GM12873 (cell line): ENCODE data around the gene RGS19.

Experiments used
- TF ChIP-seq, protein P1 (sequence below): IDR thresholded peaks from 2 replicates; pipeline ENCODE4 v1.5.1; 2012; ENCODE audit warnings: low read depth, mild to moderate bottlenecking, moderate library complexity, low read length, control low read depth; ENCODE audit not compliant: insufficient read depth; ENCODE audit errors: missing control alignments

Gene RGS19

DNA sequence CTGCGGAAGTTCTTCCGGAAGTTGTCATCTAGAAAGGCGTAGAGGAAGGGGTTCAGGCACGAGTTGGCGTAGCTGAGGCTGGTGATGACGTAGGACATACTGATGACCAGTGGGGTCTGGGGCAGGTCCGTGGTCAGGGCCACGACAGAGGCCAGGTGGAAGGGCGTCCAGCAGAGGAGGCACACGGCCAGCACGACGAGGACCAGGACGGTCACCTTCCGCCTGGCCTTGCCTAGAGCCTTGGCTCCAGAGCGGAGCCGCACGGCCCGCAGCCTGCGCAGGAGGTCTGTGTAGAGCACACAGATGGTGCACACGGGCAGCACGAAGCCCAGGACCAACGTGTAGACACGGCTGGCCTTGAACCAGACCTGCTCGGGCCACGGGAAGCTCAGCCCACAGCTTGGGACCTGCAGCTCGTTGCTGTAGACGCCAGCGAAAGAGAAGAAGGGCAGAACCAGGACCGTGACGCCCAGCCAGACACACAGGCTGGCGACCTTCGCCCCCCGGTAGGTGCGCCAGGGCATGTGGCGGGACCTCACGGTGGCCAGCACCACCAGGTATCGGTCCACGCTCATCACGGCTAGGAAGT, 26.6 kb upstream of the RGS19 start:
- TF ChIP-seq, protein P1, sequence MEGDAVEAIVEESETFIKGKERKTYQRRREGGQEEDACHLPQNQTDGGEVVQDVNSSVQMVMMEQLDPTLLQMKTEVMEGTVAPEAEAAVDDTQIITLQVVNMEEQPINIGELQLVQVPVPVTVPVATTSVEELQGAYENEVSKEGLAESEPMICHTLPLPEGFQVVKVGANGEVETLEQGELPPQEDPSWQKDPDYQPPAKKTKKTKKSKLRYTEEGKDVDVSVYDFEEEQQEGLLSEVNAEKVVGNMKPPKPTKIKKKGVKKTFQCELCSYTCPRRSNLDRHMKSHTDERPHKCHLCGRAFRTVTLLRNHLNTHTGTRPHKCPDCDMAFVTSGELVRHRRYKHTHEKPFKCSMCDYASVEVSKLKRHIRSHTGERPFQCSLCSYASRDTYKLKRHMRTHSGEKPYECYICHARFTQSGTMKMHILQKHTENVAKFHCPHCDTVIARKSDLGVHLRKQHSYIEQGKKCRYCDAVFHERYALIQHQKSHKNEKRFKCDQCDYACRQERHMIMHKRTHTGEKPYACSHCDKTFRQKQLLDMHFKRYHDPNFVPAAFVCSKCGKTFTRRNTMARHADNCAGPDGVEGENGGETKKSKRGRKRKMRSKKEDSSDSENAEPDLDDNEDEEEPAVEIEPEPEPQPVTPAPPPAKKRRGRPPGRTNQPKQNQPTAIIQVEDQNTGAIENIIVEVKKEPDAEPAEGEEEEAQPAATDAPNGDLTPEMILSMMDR, result no peak

DNA sequence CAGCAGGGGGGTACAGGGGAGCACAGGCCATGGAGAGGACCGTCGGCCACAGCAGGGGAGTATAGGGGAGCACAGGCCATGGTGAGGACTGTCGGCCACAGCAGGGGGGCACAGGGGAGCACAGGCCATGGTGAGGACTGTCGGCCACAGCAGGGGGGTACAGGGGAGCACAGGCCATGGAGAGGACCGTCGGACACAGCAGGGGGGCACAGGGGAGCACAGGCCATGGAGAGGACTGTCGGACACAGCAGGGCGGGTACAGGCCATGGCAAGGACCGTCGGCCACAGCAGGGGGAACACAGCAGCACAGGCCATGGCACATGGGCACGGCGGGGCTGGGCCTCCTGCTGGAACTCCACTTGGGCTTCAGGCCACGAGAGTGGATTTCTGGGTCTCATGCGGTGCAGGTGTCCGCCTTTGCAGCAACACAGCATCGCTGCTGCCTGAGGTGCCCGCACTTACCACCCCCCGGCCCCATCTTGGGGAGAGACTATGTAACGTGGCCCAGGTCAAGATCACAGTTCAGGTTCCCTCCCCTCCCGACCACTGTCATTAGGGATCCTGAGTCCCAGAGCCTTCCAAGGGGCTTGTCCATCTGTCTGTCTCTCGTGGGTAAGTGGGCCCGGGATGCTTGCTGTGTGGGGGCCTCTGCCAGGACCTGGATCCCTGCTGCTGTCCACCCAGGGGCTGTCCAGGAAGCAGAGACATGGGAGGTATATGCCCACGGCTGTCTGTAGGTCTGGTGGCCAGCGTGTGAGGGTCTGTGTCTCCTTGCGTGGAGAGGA, 25.5 kb upstream of the RGS19 start:
- TF ChIP-seq, protein P1, result no peak

DNA sequence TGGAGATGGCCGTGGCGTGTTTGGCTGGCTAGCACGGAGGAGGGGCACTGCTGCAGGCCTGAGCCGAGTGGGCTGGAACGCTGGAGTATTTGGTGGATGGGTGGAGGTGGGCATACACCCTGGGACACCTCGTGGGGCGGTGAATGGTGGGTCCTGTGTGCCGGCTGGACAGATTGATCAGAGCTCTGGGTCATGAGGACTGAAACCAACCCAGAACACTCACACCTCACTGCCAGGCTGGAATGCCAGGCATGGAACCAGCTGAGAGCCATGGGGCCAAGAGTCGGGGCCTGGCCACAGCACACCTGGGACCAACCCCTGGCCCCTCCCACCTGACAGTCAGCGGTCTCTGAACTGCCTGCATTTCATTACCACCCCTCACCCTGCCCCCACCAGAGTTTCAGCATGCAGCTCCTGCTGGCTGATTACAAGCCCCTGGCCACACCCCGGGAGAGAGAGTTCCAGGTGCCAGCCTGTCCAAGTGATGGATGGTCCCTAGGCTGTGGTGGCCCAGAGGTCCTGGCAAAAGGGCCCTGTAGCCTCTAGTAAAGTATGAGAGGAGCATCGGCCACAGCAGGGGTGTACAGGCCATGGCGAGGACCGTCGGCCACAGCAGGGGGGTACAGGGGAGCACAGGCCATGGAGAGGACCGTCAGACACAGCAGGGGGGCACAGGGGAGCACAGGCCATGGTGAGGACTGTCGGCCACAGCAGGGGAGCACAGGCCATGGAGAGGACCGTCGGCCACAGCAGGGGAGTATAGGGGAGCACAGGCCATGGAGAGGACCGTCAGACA, 24.8 kb upstream of the RGS19 start:
- TF ChIP-seq, protein P1, result no peak

DNA sequence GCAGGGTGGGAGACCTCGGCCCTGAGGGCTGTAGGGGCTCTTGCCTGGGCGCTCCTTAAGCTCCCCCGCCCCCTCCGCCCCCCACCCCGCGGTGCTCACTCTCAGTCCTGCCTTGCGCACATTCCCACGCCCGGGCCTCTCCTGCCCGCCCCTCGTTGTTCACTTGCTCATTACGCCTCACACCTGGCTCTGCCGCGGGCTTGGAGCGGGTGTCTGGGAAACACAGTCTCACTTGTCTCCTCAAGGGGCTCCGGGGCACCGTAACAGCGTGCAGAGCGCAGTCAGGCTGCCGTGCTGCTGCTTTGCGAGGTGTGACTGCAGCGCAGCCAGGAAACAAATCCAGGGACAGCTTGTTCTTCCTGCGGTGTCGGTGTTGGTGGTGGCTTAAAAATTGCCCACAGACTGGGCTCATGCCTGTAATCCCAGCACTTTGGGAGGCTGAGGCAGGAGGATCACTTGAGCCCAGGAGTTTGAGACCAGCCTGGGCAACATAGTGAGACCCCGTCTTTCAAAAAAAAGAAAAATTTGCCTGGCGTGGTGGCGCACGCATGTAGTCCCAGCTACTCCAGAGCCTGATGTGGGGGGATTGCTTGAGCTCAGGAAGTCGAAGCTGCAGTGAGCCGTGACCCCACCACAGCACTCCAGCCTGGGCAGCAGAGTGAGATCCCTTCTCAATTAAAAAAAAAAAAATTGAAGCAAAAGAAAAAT, 23.5 kb upstream of the RGS19 start:
- TF ChIP-seq, protein P1, result no peak

DNA sequence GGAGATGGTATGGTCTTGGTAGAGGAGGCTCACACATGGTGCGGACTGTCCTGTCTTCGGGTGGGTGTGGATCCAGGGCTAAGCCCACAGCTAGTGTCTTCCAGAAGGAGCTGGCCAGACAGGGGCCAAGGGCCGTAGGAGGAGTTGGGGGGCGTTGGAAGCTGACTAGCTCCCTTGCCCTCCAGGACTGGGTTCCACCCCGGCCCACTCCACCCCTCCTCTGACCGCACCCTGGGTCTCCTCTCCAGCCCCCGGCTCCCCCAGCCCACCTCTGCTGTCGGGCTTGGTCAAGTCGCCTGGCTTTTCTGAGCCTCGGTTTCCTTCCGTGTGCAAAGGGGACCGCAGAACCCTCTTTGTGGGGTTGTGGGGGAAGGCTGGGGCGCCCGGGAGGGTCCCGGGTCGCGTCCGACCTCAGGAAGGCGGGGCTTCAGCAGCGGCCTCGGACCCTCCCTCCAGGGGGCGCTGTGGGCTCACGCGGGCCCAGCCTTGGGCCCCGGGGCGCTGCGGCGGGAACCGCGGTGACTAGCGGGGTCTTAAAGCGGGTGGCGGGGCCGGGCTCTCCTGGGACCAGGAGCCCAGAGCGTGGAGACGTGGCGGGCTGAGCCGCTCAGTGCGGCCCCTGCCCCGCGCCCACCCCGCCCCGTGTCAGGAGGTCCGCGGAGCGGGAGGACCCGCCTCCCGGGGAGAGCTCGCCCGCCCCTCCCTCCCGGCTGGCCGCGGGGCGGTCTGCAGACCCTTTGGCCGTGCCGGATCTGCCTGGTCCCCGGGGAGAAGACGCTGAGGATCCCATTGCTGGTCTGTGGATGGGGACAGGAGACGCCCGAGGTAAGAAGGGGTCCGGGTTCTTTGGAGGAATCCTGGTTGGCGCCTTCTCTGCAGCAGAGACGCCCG, 22.7 kb upstream of the RGS19 start:
- TF ChIP-seq, protein P1, result peak; percentile 71

DNA sequence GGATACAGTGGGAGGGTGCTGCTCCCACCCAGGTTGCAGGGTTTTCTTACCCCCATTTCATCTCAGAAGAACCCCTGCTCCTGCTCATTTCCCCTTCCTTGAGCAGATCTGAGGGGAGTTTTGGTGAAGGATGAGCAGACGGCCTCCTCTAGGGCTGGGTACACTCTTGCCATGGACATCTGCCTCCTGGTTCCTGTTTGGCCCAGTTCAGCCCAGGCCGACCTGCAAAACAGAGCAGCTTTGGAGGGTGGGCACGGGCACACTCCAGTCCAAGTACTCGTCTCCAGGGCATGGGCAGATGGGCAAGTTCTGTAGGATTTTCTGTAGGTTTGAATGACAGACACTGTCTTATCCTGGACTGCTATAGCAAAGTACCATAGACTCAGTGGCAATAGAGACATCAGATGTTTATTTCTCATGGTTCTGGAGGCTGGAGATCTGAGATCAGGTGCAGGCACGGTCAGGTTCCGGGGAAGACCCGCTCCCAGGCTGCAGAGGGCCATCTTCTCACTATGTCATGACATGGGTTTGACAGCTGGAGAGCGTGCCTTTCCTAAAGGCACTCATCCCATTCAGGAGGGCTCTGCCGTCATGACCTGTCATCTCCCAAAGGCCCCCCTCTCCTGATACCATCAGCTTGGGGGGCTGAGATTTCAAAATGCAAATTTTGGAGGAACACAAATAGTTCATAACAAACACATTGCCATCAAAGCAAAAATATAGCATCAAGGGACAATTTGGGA, 21.8 kb upstream of the RGS19 start:
- TF ChIP-seq, protein P1, result no peak
